Gastrocnemius medialis (tissue), 4 donors: ENCODE measurements around the gene SPOCD1.

ENCODE experiments used
- CTCF ChIP-seq, 5 experiments: fragments of 450-650 bp in 3 of 5; fragments of 200-600 bp in 2 of 5; sonication (generic) in 2 of 5; IDR thresholded peaks in 4 of 5; conservative IDR thresholded peaks in 1 of 5; 1 replicate in 4 of 5; 2 replicates in 1 of 5; pipeline ENCODE4 v1.5.1; 2016 to 2019; ENCODE audit warnings: antibody characterized with exemption in 5 of 5, mild to moderate bottlenecking in 3 of 5, moderate library complexity in 3 of 5
- POLR2A ChIP-seq, 2 donors: fragments of 450-650 bp; IDR thresholded peaks; one replicate each; pipeline ENCODE4 v1.6.1; 2017; ENCODE audit warnings: antibody characterized with exemption in 2 of 2, mild to moderate bottlenecking in 2 of 2, moderate library complexity in 2 of 2

- no peak for TF ChIP-seq POLR2A (IDR thresholded peaks at IDR 0.05)
- TF ChIP-seq CTCF (IDR thresholded peaks at IDR 0.05 in 4 of 5, conservative IDR thresholded peaks at IDR 0.05 in 1 of 5), result no peak
Observed at GRCh38 chr1:31812158-31812829, 3.5 kb downstream of the SPOCD1 start.
